Measurements from ENCODE around the gene CATSPERE.
"Not testable (repeated sequence)": the region's sequence is repeated elsewhere in the genome, so short reads cannot be mapped to it uniquely, and the experiment has no call there.

CATSPERE gene

DNA sequence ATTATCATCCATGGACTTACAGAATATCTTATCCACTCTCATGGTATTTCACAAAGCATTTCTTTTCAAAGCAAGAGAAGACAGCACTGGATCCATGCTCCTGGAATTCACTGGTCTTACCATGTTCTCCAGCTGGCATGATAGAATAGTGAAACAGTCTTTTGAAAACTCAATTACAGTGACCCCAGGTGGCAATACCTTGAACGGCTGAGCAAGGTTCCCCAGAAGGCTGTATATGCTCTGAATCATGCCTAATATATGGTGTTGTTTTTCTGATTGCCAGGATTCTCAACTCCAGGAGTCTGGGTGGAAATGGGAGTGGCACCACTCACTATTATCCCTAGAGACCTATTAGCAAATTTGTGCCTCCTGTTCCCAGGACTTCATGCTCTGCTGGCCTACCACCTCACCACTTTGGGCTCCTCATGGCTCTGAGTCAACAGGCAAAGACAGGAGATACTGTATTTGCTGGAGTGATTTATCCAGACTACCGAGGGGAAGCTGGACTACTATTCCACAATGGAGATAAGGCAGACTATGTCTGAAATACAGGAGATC lies 87.6 kb downstream of the CATSPERE start:
- TF ChIP-seq GATA1 (IDR thresholded peaks at IDR 0.05; ENCODE audit: low read depth, low read length): no peak
- TF ChIP-seq POLR2A (IDR thresholded peaks at IDR 0.05; ENCODE audit: low read length): no peak

DNA sequence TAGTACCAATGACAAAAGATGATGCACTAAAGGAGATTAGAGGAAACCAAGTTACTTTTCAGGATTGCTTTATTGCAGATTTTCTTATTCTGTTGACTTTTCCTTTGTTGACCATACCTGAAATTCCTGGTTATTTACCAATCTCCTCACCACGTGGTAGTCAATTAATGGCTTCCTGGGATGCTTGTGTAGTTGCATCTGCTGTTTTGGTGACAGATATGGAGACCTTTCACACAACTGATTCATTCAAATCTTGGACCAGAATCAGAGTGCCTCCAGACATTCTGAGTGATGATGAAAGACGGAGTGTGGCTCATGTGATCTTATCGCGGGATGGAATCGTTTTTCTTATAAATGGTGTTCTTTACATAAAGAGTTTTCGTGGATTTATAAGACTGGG lies 91.3 kb downstream of the CATSPERE start:
- no peak for DNase-seq
- TF ChIP-seq POLR2A (IDR thresholded peaks at IDR 0.05; ENCODE audit: low read length) (no peak), GATA1 (IDR thresholded peaks at IDR 0.05; ENCODE audit: low read depth, low read length) (no peak)

More for the DNA sequence above, 87.6 kb downstream of the CATSPERE start:
- no peak for DNase-seq

DNA sequence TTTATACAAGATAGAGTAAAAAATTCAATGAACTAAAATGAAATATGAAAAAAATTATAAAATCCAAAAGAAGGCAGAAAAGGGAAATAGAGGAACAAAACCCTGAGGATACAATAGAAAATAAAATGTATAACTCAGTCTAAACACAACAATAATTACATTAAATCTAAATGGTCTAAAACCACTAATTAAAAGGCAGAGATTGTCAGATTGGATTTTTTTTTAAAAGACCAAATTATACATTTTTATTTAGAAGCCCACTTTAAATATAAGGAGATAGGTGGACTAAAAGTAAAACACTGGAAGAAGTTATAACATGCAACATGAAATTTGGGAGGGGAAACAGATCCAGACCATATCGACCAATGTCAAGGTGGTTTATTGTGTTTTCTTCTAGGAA lies 95.2 kb downstream of the CATSPERE start:
- no peak for TF ChIP-seq POLR2A (IDR thresholded peaks at IDR 0.05; ENCODE audit: low read length)
- no peak for TF ChIP-seq GATA1 (IDR thresholded peaks at IDR 0.05; ENCODE audit: low read depth, low read length)
- no peak for DNase-seq

DNA sequence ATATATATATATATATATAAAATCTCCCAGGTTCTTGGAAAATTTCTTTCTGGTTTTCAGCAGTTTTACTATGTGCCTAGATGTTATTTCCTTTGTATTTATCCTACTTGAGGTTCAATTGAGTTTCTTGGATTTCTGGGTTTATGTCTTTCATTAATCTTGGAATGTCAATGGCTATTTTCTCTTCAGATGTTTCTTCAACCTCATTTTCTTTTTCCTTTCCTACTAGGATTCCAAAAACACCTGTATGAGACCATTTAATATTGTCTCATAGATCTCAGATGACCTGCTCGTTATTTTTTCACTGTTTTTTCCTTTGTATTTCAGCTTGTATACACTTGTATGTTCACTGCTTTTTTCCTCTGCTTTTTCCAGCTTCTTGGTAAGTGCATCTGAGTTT lies 96.5 kb downstream of the CATSPERE start:
- TF ChIP-seq POLR2A (IDR thresholded peaks at IDR 0.05; ENCODE audit: low read length) (no peak), GATA1 (IDR thresholded peaks at IDR 0.05; ENCODE audit: low read depth, low read length) (no peak)
- no peak for DNase-seq

DNA sequence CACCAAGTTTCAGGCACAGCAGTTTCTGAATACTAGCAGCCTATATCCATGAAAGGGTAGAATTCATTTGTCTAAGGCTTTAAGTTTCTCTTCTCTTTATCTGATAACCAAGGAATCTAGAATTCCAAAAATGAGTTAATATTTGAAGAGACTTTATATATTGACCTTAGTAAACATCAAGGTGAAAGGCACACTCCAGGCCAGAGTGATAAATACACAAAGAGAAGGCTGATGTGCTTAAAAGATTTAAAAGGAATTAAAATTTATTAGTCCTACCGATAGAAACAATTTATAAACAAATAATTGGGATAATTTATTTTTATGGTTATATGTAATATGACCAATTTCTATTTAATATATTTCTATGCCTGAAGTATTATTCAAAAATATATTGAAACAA lies 98.5 kb downstream of the CATSPERE start:
- TF ChIP-seq POLR2A (IDR thresholded peaks at IDR 0.05; ENCODE audit: low read length): no peak
- TF ChIP-seq GATA1 (IDR thresholded peaks at IDR 0.05; ENCODE audit: low read depth, low read length): no peak
- DNase-seq: no peak

DNA sequence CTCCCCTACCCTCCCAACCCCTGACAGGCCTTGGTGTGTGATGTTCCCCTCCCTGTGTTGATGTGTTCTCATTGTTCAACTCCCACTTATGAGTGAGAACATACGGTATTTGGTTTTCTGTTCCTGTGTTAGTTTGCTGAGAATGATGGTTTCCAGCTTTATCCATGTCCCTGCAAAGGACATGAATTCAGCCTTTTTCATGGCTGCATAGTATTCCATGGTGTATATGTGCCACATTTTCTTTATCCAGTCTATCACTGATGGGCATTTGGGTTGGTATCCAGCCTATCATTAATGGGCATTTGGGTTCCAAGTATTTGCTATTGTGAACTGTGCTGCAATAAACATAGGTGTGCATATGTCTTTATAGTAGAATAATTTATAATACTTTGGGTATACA lies 101.8 kb downstream of the CATSPERE start:
- DNase-seq: not testable (repeated sequence)

DNA sequence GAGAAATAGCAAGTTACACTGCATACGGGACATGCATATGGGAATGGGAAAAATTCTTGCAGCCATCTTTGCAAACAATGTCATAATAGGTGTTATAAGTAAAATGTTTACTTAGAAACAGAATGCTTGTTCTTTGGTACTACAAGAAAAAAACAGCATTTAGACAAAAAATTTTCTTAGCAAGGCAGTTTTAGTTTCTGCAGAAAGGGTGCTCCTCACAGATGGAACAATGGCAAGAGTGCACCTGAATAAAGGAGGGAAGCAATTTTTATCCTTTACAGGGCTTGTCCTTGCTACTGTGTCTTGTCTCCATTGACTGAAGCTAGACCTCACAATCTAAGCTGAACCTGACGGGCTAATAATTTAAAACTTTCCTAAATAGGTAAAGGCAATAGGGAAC lies 112.7 kb downstream of the CATSPERE start:
- DNase-seq: no peak
- TF ChIP-seq POLR2A (IDR thresholded peaks at IDR 0.05; ENCODE audit: low read length) (no peak), GATA1 (IDR thresholded peaks at IDR 0.05; ENCODE audit: low read depth, low read length) (no peak)

DNA sequence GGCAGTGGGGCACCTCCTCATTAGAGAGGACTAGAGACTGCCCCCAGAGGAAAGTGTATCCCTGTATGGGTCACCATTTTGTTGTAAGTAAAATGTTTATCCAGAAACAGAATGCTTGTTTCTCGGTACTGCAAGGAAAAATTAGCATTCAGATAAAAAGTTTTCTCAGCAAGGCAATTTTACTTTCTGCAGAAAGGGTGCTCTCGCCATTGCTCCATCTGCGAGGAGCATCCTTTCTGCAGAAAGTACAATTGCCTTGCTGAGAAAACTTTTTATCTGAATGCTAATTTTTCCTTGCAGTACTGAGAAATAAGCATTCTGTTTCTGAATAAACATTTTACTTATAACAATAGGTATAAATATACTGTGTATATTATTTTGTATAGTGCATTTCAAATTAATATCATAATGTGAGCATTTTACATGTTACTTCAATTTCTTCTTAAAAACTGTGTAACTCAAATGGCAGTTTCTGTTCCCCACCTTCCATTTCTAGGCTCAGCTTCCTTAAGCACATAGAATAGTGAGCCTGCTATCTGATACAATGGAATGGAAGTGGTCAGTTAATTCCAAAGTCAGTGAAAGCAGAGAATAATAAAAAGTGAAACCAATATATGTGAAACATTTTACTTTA lies 115.3 kb downstream of the CATSPERE start:
- DNase-seq: peak; percentile 10 to 34
- TF ChIP-seq GATA1 (IDR thresholded peaks at IDR 0.05; ENCODE audit: low read depth, low read length) (no peak), POLR2A (IDR thresholded peaks at IDR 0.05; ENCODE audit: low read length) (no peak)

DNA sequence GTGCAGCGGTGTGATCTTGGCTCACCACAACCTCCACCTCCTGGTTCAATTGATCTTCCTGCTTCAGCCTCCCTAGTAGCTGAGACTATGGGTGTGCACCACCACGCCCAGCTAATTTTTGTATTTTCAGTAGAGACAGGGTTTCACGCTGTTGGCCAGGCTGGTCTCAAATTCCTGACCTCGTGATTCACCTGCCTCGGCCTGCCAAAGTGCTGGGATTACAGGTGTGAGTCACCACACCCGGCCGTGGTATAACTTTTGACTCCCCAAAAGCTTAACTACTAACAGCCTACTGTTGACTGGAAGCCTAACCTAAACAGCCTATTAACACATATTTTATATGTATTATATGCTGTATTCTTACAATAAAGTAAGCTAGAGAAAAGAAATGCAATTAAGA lies 117.1 kb downstream of the CATSPERE start:
- DNase-seq: not testable (repeated sequence)

DNA sequence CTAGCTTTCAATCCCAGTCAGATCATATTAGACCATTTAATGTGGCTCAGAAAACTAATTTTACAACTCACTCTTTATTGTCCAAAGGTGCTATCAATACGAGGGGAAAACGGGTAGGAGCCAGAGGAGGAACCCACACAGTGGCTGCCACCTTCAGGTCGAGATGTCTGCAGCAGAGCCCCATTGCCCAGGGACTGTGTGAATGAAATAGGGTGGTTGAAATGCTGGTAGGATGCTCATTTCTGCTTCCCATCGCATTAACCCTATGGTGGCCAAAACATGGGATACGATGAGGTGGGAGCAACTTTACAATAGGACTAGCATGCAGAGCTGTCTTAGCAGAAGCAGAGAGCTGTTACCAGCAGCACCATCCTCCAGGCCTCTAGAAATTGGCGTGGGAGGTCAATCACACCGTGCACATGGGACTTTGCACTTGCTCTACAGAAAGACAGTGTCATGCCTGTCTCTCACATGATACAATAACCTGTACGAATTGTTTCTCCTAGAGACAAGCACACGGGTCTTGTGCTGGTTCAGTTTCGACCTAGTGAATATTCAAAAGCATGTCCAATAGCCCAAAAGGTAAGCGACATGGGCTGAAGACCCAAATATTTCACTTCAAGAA lies 122.4 kb downstream of the CATSPERE start:
- TF ChIP-seq GATA1 (IDR thresholded peaks at IDR 0.05; ENCODE audit: low read depth, low read length): no peak
- TF ChIP-seq POLR2A (IDR thresholded peaks at IDR 0.05; ENCODE audit: low read length): no peak
- DNase-seq: no peak

DNA sequence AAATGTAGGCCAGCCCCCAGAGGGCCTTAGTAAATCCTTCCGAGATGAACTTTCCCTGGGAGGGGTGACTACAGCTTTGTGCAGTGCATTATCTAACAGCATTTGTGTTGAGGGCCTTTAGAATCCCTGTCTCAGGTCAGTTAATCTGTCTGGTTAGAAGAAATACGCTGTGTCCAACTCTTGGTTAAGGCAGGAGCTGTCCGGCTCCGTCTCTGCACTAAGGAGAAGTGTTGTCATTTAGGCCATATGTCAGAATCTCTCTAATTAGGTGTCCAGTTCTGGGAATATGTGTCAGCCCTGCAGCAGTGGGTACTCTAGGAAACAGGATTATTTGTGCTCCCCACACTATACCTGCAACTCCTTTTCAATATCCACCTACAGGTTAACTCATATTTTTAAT lies 124.8 kb downstream of the CATSPERE start:
- TF ChIP-seq GATA1 (IDR thresholded peaks at IDR 0.05; ENCODE audit: low read depth, low read length) (no peak), POLR2A (IDR thresholded peaks at IDR 0.05; ENCODE audit: low read length) (no peak)
- DNase-seq: no peak

DNA sequence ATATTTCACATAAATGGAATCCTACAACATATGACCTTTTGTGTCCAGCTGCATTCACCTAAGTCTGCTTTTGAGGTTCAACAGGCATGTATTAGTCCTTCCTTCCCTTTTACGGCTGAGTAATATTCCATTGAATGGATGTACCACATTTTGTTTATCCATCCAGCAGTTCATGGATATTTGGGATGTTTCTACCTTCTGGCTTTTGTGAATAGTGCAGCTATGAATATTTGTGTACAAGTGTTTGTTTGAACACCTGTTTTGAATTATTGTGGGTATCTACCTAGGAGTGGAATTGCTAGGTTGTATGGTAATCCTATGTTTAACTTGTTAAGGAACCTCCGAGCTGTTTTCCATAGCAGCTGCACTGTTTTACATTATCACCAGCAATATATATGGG lies 129.6 kb downstream of the CATSPERE start:
- no peak for DNase-seq
- TF ChIP-seq GATA1 (IDR thresholded peaks at IDR 0.05; ENCODE audit: low read depth, low read length) (no peak), POLR2A (IDR thresholded peaks at IDR 0.05; ENCODE audit: low read length) (no peak)

DNA sequence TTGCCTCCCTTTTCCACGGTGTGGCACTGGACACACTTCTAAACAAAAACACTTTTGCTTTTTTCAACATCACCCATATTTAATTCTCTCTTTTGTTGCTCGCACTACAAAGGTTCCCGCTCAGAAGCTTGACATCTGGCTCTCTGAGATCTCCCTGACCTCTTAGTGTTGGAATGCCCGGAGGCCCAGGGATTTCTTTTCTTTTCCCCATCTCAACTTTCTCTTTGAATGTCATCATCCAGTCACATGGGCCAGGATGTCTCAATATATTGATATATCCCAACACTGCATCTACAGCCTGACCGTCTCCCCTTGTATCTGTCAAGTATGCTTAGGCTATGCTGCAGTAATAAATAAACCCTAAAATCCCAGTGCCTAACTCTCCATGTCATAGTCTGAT lies 137.5 kb downstream of the CATSPERE start:
- TF ChIP-seq GATA1 (IDR thresholded peaks at IDR 0.05; ENCODE audit: low read depth, low read length): no peak
- no peak for TF ChIP-seq POLR2A (IDR thresholded peaks at IDR 0.05; ENCODE audit: low read length)

DNA sequence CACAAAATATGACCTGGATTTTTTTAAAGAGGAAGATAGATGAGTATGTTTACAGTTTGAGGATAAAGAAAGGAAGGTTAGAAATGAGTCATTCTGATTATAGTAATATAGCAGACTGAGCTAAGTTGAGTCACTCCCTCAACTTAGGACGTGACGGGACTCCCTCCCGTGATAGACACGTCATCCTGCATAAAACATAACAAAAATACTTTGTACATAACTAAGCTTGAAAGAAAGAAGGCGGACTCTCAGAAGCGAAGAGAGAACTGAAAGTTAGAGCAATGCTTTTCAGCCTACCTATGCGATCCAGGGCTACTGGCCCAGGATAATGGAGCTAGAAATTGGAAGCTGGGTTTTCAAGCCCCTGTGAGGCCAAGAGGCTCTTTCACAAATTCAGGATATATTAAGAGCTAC lies 138.9 kb downstream of the CATSPERE start:
- TF ChIP-seq GATA1 (IDR thresholded peaks at IDR 0.05; ENCODE audit: low read depth, low read length) (no peak), POLR2A (IDR thresholded peaks at IDR 0.05; ENCODE audit: low read length) (no peak)

More for the DNA sequence above, 137.5 kb downstream of the CATSPERE start:
- DNase-seq: no peak

DNA sequence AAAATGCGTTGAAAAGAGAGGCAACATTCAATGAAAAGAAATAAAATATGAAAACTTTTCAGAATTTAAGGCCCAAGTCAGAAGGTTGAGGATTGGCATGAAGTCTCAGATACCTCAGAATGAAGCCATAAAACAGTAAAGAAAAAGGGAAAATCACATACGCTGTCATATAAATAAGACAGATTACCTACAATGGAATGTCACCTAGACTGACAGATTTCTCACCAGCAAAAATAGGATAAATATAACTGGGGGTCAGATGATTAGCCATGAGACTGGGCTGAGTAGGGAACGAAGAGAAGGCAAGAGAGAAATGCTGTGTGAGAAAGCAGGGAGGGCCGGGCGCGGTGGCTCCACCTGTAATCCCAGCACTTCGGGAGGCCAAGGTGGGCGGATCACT lies 140.3 kb downstream of the CATSPERE start:
- no peak for DNase-seq
- TF ChIP-seq POLR2A (IDR thresholded peaks at IDR 0.05; ENCODE audit: low read length) (no peak), GATA1 (IDR thresholded peaks at IDR 0.05; ENCODE audit: low read depth, low read length) (no peak)

More for the DNA sequence above, 138.9 kb downstream of the CATSPERE start:
- peak in 1 of 2 experiments; percentile 20 for DNase-seq

All from erythroblast (primary cell).